ENCODE measurements around the gene IGSF8. TPM values are rescaled to one million over a fixed set of nuclear protein-coding genes. Genes with fewer than 3 reads are reported as not detected.

The IGSF8 gene
- total RNA-seq, 1 donor from 2014 or later: 25.3 TPM

GRCh38 chr1:160086456-160086892, 11.9 kb downstream of the IGSF8 start:
- Mint-ChIP-seq H3K27ac (ENCODE audit: unreplicated experiment) (no peak overlapping the region), H3K4me3 (ENCODE audit: unreplicated experiment) (no peak overlapping the region), H3K4me1 (ENCODE audit: low read depth) (peaks cover 3% of the 10 kb centered on the region), H3K9me3 (ENCODE audit: low read depth) (no peaks in the 10 kb centered on the region), H3K27me3 (ENCODE audit: low read depth) (peaks cover 17% of the 10 kb centered on the region), H3K36me3 (ENCODE audit: low read depth) (peaks cover 4% of the 10 kb centered on the region)
- DNase-seq (ENCODE audit: low spot score): no peak
- no peak for TF ChIP-seq CTCF (IDR thresholded peaks at IDR 0.05)

- H3K9me3 Mint-ChIP-seq (ENCODE audit: low read depth): no peaks in the 10 kb centered on the region
- TF ChIP-seq CTCF (IDR thresholded peaks at IDR 0.05): peak; percentile 88
- H3K27me3 Mint-ChIP-seq (ENCODE audit: low read depth): peaks cover 22% of the 10 kb centered on the region
- DNase-seq (ENCODE audit: low spot score): no peak
- peaks cover 7% of the 10 kb centered on the region for H3K4me1 Mint-ChIP-seq (ENCODE audit: low read depth)
- peak overlapping the region; percentile 32 for H3K27ac Mint-ChIP-seq (ENCODE audit: unreplicated experiment)
- no peak overlapping the region for H3K4me3 Mint-ChIP-seq (ENCODE audit: unreplicated experiment)
- H3K36me3 Mint-ChIP-seq (ENCODE audit: low read depth): peaks cover 4% of the 10 kb centered on the region
These were observed 12.5 kb downstream of the IGSF8 start for GRCh38 chr1:160085686-160086455.

- peak; percentile 64 for DNase-seq (ENCODE audit: low spot score)
- H3K27ac Mint-ChIP-seq (ENCODE audit: unreplicated experiment): no peak overlapping the region
- H3K27me3 Mint-ChIP-seq (ENCODE audit: low read depth): peaks cover 31% of the 10 kb centered on the region
- no peak overlapping the region for H3K4me3 Mint-ChIP-seq (ENCODE audit: unreplicated experiment)
- H3K9me3 Mint-ChIP-seq (ENCODE audit: low read depth): no peaks in the 10 kb centered on the region
- peaks cover 8% of the 10 kb centered on the region for H3K4me1 Mint-ChIP-seq (ENCODE audit: low read depth)
- TF ChIP-seq CTCF (IDR thresholded peaks at IDR 0.05): no peak
- H3K36me3 Mint-ChIP-seq (ENCODE audit: low read depth): peaks cover 2% of the 10 kb centered on the region
These were observed 13.6 kb downstream of the IGSF8 start for GRCh38 chr1:160084771-160085321.

- Mint-ChIP-seq H3K36me3 (ENCODE audit: low read depth) (peaks cover 2% of the 10 kb centered on the region), H3K4me1 (ENCODE audit: low read depth) (peaks cover 8% of the 10 kb centered on the region), H3K4me3 (ENCODE audit: unreplicated experiment) (peak overlapping the region; percentile 27), H3K27ac (ENCODE audit: unreplicated experiment) (no peak overlapping the region), H3K9me3 (ENCODE audit: low read depth) (no peaks in the 10 kb centered on the region), H3K27me3 (ENCODE audit: low read depth) (peaks cover 34% of the 10 kb centered on the region)
- TF ChIP-seq CTCF (IDR thresholded peaks at IDR 0.05): peak; percentile 81
- DNase-seq (ENCODE audit: low spot score): no peak
These were observed 14.2 kb downstream of the IGSF8 start for GRCh38 chr1:160083968-160084770.

GRCh38 chr1:160082926-160083325, 15.5 kb downstream of the IGSF8 start:
- Mint-ChIP-seq H3K9me3 (ENCODE audit: low read depth) (no peaks in the 10 kb centered on the region), H3K27me3 (ENCODE audit: low read depth) (peaks cover 41% of the 10 kb centered on the region), H3K4me1 (ENCODE audit: low read depth) (peaks cover 8% of the 10 kb centered on the region), H3K4me3 (ENCODE audit: unreplicated experiment) (no peak overlapping the region), H3K36me3 (ENCODE audit: low read depth) (peaks cover 2% of the 10 kb centered on the region), H3K27ac (ENCODE audit: unreplicated experiment) (no peak overlapping the region)
- no peak for TF ChIP-seq CTCF (IDR thresholded peaks at IDR 0.05)
- no peak for DNase-seq (ENCODE audit: low spot score)

Measured in chondrocyte (in vitro differentiated cells).